Fibroblast of peridontal ligament (primary cell): ENCODE results near the gene RP2.

Experiments
- DNase-seq: peaks from one replicate; pipeline ENCODE4 v3.0.0-alpha.2; 2010; ENCODE audit errors: extremely low read depth

Gene RP2

DNA sequence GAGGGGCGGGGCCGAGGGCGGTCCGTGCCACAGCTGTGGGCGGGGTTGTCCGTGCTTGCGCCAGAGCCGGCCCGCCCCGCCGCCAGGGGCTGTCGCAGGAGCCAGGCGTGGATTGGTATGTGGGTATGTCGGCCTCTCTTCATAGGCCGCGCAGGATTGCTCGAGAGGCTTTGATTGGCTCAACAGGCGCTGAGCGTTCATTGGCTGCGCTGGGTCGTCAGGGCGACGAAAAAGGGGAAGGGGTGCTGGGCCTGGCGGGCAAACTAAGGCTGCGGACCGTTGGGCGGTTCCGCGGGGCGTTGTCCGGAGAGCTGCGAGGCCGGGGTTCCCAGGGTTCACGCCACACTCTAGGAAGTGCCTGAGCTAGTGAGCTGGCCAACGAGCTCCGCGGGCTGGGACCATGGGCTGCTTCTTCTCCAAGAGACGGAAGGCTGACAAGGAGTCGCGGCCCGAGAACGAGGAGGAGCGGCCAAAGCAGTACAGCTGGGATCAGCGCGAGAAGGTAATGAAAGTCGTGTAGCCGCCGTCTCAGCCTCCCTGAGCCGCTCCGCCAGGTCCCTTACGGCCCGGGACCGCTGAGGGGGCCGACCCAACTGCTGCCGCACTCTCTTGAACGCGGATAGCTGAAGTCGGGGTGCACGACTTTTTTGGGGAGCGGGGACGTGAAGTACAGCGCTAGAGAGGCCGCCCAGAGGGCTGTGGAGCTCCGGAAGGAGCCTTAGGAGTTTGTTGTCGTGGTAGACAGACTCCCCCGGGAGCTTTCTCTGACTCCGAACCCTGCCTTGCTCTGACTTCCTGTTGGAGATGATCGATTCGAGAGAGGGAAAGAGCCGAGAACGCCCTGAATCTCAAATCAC, at the start of gene RP2:
Gene RP2 (plus strand): TSS at position 343 of the 857 bp plus-strand sequence. CDS start 58 bp downstream, at position 401.
- peak; percentile 91 for DNase-seq

DNA sequence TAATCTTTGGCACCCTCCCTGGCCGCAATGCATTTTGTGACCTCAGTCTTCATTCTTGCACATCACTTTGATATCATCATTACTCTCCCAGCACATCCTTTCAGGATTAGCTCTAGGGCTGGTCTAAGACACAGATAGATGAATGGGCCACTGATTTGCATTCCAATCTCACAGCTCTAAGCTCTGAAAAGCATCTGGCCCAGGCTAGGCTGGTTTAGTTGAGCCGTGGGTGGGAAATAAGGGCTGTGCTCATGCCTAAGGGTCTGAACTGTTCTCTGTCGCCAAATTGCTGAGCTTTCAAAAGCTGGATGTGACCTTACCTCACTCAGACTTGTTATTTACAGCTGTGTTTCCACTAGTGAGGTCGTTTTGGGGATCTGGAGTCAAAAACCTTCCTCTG, 47.9 kb upstream of the RP2 start:
- DNase-seq, result peak; percentile 36

DNA sequence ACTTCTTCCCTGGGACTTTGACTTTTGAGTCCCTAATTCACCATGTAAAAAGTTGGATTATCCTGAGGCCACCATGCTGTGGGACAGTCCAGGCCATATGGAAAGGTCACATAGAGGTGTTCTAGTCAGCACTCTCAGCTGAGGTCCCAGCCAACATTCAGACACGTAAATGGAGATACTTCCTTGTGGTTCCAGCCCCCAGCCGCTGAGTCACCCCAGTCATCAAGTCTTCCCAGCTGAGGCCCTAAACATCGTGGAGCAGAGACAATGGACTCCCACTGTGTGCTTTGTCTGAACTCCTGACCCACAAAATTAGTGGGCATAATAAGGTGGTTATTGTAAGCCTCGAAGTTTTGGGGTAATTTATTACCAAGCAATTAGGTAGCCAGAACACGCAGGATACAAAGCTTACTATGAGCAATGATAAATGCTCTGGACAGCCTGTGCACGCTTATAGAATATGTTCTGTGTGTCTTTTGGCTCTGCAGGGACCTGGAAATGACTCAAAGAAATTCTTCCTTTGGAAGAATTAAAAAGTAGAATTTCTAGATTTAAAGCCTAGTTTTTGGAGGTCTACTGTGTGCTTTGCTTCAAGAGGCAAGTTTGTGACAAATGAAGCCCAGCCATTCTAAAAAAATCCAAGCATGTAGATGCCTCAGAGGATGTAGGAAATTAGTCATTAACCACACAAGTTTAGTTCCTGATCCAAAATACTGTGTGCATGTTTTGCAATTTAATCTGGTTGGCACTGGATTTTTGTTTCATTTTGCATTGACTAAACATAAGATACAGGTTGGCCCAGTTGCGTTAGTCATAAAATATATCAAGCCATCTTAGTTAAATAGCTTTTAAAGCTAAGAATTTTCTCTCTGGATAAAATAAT, 44.7 kb upstream of the RP2 start:
- peak; percentile 95 for DNase-seq

DNA sequence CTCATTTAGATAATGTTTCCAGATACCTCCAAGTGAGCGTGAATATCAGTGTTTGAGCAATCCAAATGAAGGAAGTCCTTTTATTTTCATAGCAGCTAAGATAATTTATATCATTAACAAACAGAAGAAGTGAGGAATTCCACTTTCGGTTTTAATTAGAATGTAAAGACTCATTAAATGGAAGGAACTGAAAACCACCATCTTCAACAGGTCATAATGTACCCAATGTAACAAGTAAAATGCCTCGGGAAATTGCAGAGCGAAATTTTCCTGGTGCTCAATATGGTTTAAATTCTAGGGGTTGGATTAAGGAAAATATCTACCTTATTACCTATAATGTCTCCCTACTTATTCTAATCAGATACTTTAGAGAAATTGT, 44.0 kb upstream of the RP2 start:
- no peak for DNase-seq

DNA sequence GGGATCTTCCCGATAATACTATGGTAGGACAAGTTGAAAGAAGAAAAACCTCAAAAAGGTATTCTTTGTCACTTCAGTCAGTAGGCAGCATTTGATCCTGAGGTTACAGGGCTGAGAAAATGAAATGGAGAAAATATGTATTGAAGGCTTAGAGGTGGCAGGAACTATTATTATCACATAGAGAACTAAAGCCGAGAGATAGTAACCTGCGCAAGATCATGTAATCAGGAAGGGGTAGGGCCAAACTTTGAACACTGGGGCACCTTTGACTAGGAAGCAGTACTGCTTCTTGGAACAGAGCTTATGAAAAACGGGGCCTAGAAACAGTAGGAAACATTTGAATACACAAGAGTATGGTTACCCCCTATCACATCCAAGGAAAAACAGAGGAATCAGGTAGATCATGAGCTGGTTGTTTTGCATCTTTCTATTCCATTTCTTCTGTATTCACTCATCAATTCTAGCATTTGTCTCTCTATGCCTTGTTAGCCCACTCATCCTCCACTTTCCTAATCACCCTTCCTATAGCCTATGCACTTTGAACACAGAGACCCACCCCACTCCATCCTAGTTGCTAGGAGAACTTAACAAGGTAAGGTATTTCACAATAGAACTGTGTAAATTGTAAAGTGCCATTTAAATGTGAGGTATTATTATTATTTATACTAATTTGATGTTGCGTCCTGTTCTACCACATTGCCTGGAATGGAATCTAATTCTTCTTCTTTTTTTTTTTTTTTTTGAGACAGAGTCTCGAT, 43.3 kb upstream of the RP2 start:
- no peak for DNase-seq

DNA sequence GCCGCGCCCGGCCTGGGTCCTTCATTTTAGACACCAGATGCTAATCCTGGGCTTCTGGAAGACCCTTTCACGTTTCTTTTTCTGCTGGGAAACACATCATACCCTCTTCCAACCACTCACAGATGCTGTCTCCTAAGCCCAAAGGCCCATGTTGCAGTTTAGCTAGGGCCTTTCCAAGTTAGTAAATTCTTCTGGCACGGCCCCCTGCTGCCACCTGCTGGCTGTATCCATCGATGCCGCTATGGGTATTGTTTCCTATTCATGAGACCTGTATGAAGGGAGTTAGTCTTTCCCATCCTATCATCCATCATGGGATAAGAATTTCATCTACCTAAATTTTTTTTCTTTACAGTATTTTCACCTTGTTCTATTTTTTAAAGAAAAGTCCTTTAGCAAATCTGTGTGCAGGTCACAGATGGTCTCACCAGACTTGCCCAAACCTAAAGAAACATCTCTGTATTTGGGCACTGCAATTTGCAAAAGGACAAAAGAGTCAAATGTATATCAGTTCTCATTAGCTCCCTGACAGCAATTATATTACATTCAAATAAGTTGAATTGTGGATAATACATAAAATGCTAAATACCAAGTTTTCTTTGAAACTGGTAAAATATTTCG, 40.2 kb upstream of the RP2 start:
- peak; percentile 79 for DNase-seq

DNA sequence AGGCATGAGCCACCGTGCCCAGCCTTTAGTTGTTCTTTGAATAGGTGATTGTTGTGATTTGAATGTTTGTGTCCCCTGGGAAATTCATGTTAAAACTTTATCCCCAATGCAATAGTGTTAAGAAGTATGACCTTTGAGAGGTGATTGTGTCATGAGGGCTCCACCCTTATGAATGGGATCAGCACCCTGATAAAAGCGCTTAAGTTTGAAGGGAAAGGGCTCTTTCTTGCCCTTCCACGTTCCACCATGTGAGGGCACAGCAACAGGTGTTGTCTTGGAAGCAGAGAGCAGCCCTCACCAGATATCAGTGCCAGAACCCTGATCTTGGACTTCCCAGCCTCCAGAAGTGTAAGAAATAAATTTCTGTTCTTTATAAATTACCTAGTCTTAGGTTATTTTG, 33.7 kb upstream of the RP2 start:
- DNase-seq, result no peak

DNA sequence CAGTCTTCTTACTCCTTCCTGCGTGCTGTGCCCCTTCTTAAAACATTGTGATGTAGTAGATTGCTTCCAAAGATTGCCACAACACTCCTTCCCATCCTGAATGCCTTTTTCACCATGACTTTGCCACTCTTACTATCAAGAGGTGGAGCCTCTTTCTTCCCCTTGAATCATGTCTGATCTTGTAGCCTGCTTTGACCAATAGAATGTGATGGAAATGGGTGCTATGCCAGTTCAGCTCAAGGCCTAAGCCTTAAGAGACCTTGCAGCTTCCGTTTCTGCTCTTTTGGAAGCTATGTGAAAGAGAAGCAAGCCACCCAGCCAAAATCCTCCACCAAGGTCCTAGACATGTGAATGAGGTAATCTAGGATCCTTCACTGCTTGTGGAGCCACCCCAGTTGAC, 31.6 kb upstream of the RP2 start:
- no peak for DNase-seq

DNA sequence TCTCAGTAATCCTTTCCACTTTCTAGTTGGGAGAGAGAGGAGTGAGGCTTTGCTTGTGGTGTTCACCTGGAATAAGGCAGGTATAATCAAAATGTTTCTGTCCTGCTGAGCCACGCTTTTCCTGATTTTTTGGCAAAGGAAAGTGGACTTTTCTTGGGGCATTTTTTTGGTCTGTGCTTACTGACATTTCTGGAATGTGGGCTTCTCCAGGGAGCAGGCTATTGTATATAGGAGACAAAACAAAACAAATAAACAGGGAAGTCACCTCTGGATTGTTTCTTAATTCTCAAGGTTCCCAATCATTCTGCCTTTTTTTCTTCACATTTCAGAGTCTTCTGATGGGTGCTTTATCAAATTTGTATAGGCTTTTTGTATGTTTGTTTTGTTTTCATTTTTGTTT, 25.7 kb upstream of the RP2 start:
- DNase-seq, result peak; percentile 30

DNA sequence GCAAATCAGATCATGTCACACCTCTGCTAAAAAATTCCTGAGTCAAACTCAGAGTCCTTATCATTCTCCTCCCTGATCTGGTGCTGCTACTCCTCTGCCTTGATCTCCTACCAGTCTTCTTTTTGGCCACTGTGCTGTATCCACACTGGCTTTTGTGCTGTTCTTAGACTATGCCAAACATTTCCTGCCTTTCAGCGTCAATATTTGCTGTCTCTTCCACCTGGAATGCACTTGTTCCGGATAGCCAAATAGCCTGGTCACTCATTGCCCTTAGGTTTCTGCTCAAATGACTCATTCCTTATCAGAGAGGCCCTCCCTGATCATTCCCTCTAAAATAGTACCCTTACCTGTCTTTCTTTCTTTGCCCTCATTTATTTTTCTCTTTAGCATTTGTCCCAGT, 24.4 kb upstream of the RP2 start:
- no peak for DNase-seq

DNA sequence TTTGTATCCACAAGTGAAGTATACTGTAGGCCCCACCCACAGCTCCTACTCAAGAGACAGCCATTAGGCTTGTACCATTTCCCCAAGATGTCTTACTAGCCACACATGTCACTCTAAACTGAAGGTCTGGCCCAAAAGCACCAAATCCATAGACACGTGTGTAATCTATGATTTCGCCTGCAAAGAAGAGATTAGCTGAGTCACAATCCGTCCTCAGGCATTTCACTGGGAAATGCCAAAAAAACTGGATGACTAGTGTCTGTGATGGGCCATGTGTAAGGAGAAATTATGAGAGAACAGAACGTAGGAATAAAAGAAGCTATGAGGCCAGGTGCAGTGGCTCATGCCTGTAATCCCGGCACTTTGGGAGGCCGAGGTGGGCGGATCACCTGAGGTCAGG, 21.9 kb upstream of the RP2 start:
- no peak for DNase-seq

DNA sequence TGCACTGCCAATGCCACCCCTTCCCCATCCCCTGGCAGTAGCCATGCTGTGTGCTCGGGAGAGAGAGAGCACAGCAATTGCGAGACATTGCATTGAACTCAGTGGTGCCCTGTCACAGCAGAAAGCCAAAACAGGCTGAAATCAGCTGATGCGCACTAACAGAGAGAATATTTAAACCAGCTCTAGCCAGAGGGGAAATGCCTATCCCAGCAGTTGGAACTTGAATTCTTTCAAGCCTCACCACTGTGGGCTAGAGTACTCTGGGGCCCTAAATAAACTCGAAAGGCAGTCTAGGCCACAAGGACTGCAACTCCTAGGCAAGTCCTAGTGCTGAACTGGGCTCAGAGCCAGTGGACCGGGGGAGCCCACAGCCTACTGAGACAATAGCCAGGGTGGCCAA, 17.7 kb upstream of the RP2 start:
- no peak for DNase-seq

DNA sequence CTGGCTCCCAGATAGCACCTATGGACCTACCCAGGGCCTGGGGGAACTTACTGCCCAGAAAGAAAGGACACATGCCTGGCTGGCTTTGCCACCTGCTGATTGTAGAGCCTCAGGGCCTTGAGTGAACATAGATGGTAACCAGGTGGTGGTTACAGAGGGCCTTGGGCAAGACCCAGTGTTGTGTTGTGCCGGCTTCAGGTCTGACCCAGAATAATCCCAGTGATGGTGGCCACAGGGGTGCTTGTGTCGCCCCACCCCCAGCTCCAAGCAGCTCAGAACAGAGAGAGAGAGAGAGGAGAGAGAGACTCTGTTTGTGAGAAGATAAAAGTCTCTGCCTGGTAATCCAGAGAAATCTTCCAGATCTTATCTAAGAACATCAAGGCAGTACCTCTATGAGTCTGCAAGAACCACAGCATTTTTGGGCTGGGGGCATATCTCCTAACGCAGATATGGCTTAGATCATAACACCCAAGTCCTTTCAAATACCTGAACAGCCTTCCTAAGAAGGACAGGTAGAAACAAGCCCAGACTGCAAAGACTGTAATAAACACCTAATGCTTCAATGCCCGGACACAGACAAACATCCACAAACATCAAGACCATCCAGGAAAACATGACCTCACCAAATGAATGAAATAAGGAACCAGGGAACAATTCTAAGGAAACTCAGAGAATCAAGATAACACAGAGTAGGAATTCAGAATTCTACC, 16.3 kb upstream of the RP2 start:
- DNase-seq, result no peak

DNA sequence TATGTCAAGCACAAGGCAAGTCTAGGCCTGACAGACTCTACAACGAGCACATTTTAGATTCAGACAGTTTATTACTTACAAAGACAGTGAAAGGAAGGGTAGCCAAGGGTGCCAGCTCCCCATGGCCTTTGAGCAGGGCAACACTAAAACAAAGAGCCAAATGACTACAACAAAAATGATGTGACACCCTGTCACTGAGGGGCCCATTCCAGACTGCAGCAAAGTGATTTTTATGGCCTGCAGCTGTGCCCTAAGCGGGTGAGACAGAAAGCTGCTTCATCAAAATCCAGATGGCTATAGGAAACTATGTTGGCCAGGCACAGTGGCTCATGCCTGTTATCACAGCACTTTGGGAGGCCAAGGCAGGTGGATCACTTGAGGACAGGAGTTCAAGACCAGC, 13.4 kb upstream of the RP2 start:
- no peak for DNase-seq

DNA sequence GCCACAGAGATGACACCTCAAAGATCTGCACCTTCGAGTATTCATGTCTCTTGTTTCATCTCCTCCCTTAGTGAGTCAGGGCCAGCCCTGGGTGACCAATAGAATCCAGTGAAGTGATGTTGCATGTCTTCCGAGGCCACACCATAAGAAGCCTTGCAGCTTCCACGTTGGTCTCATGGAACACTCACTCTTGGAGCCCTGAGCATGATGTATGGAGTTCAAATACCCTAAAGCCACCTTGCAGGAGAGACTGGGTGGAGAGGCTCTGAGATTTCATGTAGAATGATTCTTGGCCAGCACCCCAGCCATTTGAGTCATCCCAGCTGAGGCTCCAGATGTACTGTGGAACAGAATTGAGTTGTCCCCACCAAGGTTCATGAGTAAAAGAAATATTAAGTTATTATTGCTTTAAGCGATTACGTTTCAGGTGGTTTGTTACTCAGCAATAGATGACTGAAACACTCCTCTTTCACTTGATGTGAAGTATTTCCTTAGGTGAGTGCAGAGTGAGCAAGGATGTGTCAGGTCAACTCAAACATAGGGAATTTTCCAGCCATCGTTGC, 5.0 kb upstream of the RP2 start:
- peak; percentile 44 for DNase-seq

DNA sequence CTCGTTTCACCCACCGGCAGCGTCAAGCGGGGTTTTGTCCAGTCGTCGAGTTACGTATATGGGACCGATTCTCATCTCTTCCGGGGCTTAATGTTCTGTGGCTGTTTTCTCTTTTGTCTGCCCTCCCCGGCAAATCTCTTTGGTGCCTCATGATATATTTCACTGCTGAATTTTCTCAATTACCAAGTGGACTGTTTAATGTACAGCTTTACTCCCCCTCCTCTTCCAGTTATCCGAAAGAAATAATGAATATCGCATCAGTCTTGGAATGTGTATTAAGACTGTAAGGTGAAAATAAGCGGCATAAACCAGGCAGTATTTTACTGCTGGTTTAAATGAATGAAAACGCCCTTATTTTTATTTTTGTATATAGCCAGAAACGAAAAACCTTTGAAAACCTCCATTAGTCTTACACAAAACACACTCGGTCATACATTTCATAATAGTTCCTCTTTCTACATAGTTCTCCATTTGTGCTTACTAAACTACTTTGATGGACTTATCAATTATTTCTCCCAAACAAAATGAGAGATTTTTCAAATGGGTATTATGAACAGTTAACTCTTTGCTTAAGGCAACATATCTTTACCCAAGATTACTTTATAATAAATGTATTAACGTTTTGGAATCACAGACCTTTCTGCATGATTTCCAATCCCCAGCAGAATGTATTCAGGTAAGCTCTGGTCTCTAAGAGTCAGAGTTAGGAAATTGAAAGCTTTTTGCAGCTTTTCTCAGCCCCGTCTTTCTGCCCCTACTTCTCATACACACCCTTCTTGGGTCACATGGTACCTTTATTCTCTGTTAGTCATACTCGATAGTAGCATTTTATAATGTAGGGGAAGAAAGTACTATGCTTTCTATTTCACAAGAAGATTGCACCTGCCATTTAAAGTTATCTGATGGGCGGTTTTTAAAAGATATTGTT, 979 bp downstream of the RP2 start:
- DNase-seq, result peak; percentile 35

DNA sequence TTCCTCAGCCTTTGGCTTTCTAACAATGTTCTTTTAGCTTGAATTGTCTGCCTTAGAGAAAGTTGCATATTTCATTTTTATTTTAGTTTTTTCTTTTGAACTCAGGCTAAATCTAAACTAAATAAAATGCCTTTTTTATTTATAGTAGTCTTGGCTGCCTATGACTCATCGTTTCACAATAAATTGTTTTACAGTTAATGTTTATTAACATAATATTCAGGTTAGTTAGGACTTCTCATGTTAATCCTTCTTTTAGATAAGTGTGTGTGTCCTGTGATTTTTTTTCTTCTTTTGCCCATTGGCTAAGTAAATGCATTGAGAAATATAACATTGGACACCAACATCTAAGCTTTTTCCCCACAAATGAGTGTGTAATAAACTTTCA, 1.6 kb downstream of the RP2 start:
- no peak for DNase-seq

DNA sequence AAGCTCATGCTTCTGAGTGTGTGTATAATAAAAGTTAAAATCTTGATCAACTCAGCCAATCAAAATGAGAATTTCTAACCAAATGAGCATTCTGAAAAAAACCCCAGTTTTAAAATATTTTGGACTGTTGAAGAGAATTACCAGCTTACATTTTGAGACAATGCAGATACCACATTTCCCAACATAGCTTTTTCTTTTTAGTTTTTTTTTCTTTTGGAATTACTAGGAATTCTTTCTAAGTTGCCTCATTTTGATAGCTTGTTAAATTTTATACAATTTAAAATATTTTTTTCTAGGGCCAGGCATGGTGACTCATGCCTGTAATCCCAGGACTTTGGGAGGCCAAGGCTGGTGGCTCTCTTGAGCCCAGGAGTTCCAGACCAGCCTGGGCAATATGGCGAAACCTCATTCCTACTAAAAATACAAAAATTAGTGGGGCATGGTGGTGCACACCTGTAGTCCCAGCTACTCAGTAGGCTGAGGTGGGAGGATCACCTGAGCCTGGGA, 2.2 kb downstream of the RP2 start:
- peak; percentile 42 for DNase-seq

DNA sequence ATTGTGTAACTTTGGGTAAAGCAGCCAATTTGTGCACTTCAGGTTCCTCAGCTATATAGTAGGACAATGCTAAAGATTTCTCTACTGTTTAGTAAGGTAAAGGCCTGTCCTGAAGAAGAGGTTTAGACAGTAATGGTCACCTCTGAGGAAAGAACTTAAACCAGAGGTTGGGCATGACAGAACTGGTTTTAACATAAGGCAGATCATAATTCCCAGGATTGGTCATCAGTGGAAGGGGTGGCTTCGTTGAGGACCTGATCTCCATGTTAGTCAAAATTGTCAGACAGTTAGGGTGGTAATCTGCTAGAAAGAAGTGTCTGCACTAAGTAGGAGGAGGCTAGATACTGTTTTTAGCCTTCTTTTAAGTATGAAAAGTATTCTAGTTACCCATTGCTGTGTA, 4.1 kb downstream of the RP2 start:
- no peak for DNase-seq

DNA sequence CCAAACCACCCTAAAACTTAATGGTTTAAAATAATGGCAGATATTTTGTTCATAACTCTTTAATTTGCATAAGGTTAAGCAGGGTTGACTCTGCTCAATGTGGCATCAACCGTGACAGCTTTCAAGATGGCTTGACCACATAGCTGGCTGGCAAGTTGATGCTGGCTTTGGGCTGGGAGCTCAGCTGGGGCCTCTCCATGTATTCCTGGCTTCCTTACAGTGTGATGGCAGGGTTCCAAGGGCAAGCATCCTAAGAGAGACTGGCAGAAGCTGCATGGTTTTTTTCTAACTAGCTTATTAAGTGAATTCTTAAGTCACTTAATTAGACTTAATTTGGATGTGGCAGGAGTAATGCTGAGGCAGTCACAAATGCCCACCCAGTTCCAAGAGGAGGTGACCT, 4.5 kb downstream of the RP2 start:
- peak; percentile 62 for DNase-seq
